WTC11 (cell line): ENCODE data around the gene KAZN. TPM values are rescaled to one million over a fixed set of nuclear protein-coding genes. Genes with fewer than 3 reads are reported as not detected.

Experiments used
- ATAC-seq: fragments of 200-7000 bp; cut with Tn5 transposase; 2 replicates; pipeline ENCODE4 v1.10.0; 2021; ENCODE audit warnings: mild to moderate bottlenecking, moderate library complexity
- CTCF ChIA-PET: fragments of 300-600 bp; sonication (Branson Sonifier 250); formaldehyde crosslinking; loops from one replicate; lab custom pipeline; 2021; ENCODE audit warnings: antibody characterized with exemption; lab: Charles Lee
- POLR2A ChIA-PET: fragments of 350-600 bp; sonication (Branson Sonifier 250); formaldehyde crosslinking; loops from one replicate; lab custom pipeline; 2021; ENCODE audit warnings: antibody characterized with exemption; lab: Charles Lee
- DNase-seq: peaks from one replicate; pipeline ENCODE4 v3.0.0; 2021; ENCODE audit warnings: low spot score
- H3K27ac Mint-ChIP-seq: 2 replicates; pipeline ENCODE4 v1.8.0; 2021; ENCODE audit warnings: mixed read lengths
- H3K27me3 Mint-ChIP-seq: 2 replicates; pipeline ENCODE4 v1.8.0; 2021; ENCODE audit warnings: low read depth, mild to moderate bottlenecking, moderate library complexity, mixed read lengths
- H3K36me3 Mint-ChIP-seq: 2 replicates; pipeline ENCODE4 v1.8.0; 2021; ENCODE audit warnings: mixed read lengths
- H3K4me1 Mint-ChIP-seq: 2 replicates; pipeline ENCODE4 v1.8.0; 2022; ENCODE audit warnings: mixed read lengths
- H3K4me3 Mint-ChIP-seq: 2 replicates; pipeline ENCODE4 v1.8.0; 2021; ENCODE audit warnings: mild to moderate bottlenecking, moderate library complexity, mixed read lengths
- H3K9me3 Mint-ChIP-seq: 2 replicates; pipeline ENCODE4 v1.8.0; 2021; ENCODE audit warnings: mixed read lengths
- IRF2 ChIP-seq: sonication (generic); formaldehyde crosslinking; IDR thresholded peaks from 2 replicates; pipeline ENCODE4 v1.8.0; 2022; ENCODE audit warnings: low read depth, missing genetic modification reagents, borderline replicate concordance
- JUN ChIP-seq: sonication (generic); formaldehyde crosslinking; IDR thresholded peaks from 2 replicates; pipeline ENCODE4 v1.8.0; 2023; ENCODE audit warnings: mild to moderate bottlenecking, missing genetic modification reagents
- KAT7 ChIP-seq: sonication (generic); formaldehyde crosslinking; IDR thresholded peaks from 2 replicates; pipeline ENCODE4 v1.8.1; 2023; ENCODE audit warnings: missing genetic modification reagents, mild to moderate bottlenecking, borderline replicate concordance
- MXD4 ChIP-seq: fragments of 250-450 bp; sonication (Bioruptor Pico); IDR thresholded peaks from 2 replicates; pipeline ENCODE4 v1.8.0; 2021; ENCODE audit warnings: mild to moderate bottlenecking, moderate library complexity, borderline replicate concordance
- PRRX2 ChIP-seq: fragments of 250-450 bp; sonication (Bioruptor Pico); IDR thresholded peaks from 2 replicates; pipeline ENCODE4 v1.8.0; 2021; ENCODE audit warnings: mild to moderate bottlenecking
- RELA ChIP-seq: sonication (generic); formaldehyde crosslinking; IDR thresholded peaks from 2 replicates; pipeline ENCODE4 v1.8.1; 2022; ENCODE audit warnings: missing genetic modification reagents, mild to moderate bottlenecking, borderline replicate concordance
- SMAD3 ChIP-seq: sonication (generic); formaldehyde crosslinking; IDR thresholded peaks from 2 replicates; pipeline ENCODE4 v1.8.0; 2022; ENCODE audit warnings: missing genetic modification reagents, mild to moderate bottlenecking, borderline replicate concordance
- TEAD1 ChIP-seq: sonication (generic); formaldehyde crosslinking; IDR thresholded peaks from 2 replicates; pipeline ENCODE4 v1.8.0; 2022; ENCODE audit warnings: mild to moderate bottlenecking, missing genetic modification reagents
- ZNF416 ChIP-seq: fragments of 250-450 bp; sonication (Bioruptor Pico); IDR thresholded peaks from 2 replicates; pipeline ENCODE4 v1.9.0; 2021; ENCODE audit warnings: mild to moderate bottlenecking, inconsistent platforms
- total RNA-seq: library from RNA; stranded (reverse); gene quantifications from 3 replicates; pipeline ENCODE4 v1.2.3, GENCODE V29; 2021
- TF ChIP-seq, protein P1 (sequence below): sonication (generic); formaldehyde crosslinking; IDR thresholded peaks from 2 replicates; pipeline ENCODE4 v1.8.1; 2022; ENCODE audit warnings: low read depth, mild to moderate bottlenecking, moderate library complexity, missing genetic modification reagents, borderline replicate concordance
- TF ChIP-seq, protein P2 (sequence below): sonication (generic); formaldehyde crosslinking; conservative IDR thresholded peaks from 2 replicates; pipeline ENCODE4 v1.8.1; 2022; ENCODE audit warnings: mild to moderate bottlenecking, missing genetic modification reagents
- TF ChIP-seq, protein P3 (sequence below): sonication (generic); formaldehyde crosslinking; IDR thresholded peaks from 2 replicates; pipeline ENCODE4 v1.8.0; 2022; ENCODE audit warnings: missing genetic modification reagents
- TF ChIP-seq, protein P4 (sequence below): sonication (generic); formaldehyde crosslinking; IDR thresholded peaks from 2 replicates; pipeline ENCODE4 v1.8.1; 2022; ENCODE audit warnings: low read depth, missing genetic modification reagents, borderline replicate concordance
- TF ChIP-seq, protein P5 (sequence below): sonication (generic); formaldehyde crosslinking; IDR thresholded peaks from 2 replicates; pipeline ENCODE4 v1.8.1; 2023; ENCODE audit warnings: mild to moderate bottlenecking, missing genetic modification reagents, borderline replicate concordance

The KAZN gene
- total RNA-seq, 1 experiment from 2014 or later, result 19.9 TPM

DNA sequence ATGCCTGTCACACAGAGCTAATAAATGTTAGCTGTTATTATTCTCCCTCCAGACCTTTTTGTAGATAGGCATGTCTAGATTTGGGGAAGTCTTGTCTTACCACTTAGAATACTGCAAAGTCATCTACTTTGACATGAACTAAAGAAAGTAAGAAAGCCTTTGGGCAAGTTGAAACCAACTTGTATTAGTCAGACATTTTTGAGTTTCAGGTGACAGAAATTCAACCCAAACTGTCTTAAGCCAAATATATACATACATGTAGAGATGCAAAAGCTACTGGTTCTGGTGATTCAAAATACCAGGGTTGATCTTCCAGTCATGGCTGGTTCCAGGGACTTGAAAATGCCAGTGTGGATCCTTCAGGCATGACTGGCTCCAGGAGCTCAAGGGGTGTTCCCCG lies 278.3 kb downstream of the KAZN start (continued):
- TF ChIP-seq, protein P1, sequence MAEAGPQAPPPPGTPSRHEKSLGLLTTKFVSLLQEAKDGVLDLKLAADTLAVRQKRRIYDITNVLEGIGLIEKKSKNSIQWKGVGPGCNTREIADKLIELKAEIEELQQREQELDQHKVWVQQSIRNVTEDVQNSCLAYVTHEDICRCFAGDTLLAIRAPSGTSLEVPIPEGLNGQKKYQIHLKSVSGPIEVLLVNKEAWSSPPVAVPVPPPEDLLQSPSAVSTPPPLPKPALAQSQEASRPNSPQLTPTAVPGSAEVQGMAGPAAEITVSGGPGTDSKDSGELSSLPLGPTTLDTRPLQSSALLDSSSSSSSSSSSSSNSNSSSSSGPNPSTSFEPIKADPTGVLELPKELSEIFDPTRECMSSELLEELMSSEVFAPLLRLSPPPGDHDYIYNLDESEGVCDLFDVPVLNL, result no peak
- TF ChIP-seq MXD4 (CRISPR knock-in tag), result no peak
- TF ChIP-seq KAT7 (CRISPR knock-in tag), result no peak
- TF ChIP-seq PRRX2 (CRISPR knock-in tag), result no peak

DNA sequence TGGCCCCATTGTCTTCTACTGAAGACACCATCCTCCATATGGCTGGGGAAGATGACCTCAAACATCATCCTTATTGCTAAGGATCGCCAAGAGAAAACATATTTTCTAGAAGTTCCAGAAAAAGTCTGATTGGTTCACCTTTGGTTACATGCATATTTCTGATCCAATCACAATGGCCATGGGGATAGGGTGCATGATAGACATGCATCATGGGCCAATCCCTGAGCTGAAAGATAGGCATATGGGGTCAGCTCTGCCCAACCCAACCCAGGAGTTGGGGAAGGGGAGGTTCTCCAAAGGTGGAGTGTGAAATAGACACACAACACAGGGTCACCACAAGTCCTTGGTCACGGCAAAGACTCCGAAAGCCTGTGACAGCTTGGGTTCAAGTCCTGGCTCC lies 278.7 kb downstream of the KAZN start:
- Mint-ChIP-seq H3K36me3 (no peaks in the 10 kb centered on the region), H3K27ac (no peak overlapping the region), H3K27me3 (no peaks in the 10 kb centered on the region), H3K4me3 (no peak overlapping the region), H3K9me3 (no peaks in the 10 kb centered on the region), H3K4me1 (peaks cover 27% of the 10 kb centered on the region)
- ATAC-seq, result no peak
- no peak for DNase-seq
- ChIA-PET CTCF (no interaction called here), POLR2A (no interaction called here)
- TF ChIP-seq ZNF416 (CRISPR knock-in tag), result no peak
- no peak for TF ChIP-seq JUN (CRISPR knock-in tag)
- TF ChIP-seq RELA (CRISPR knock-in tag), result no peak
- TF ChIP-seq, protein P2, sequence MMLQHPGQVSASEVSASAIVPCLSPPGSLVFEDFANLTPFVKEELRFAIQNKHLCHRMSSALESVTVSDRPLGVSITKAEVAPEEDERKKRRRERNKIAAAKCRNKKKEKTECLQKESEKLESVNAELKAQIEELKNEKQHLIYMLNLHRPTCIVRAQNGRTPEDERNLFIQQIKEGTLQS, result no peak
- TF ChIP-seq, protein P3, sequence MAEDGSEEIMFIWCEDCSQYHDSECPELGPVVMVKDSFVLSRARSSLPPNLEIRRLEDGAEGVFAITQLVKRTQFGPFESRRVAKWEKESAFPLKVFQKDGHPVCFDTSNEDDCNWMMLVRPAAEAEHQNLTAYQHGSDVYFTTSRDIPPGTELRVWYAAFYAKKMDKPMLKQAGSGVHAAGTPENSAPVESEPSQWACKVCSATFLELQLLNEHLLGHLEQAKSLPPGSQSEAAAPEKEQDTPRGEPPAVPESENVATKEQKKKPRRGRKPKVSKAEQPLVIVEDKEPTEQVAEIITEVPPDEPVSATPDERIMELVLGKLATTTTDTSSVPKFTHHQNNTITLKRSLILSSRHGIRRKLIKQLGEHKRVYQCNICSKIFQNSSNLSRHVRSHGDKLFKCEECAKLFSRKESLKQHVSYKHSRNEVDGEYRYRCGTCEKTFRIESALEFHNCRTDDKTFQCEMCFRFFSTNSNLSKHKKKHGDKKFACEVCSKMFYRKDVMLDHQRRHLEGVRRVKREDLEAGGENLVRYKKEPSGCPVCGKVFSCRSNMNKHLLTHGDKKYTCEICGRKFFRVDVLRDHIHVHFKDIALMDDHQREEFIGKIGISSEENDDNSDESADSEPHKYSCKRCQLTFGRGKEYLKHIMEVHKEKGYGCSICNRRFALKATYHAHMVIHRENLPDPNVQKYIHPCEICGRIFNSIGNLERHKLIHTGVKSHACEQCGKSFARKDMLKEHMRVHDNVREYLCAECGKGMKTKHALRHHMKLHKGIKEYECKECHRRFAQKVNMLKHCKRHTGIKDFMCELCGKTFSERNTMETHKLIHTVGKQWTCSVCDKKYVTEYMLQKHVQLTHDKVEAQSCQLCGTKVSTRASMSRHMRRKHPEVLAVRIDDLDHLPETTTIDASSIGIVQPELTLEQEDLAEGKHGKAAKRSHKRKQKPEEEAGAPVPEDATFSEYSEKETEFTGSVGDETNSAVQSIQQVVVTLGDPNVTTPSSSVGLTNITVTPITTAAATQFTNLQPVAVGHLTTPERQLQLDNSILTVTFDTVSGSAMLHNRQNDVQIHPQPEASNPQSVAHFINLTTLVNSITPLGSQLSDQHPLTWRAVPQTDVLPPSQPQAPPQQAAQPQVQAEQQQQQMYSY (CRISPR knock-in tag), result no peak
- TF ChIP-seq, protein P4, sequence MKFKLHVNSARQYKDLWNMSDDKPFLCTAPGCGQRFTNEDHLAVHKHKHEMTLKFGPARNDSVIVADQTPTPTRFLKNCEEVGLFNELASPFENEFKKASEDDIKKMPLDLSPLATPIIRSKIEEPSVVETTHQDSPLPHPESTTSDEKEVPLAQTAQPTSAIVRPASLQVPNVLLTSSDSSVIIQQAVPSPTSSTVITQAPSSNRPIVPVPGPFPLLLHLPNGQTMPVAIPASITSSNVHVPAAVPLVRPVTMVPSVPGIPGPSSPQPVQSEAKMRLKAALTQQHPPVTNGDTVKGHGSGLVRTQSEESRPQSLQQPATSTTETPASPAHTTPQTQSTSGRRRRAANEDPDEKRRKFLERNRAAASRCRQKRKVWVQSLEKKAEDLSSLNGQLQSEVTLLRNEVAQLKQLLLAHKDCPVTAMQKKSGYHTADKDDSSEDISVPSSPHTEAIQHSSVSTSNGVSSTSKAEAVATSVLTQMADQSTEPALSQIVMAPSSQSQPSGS (CRISPR knock-in tag), result no peak
- no peak for TF ChIP-seq TEAD1 (CRISPR knock-in tag)

DNA sequence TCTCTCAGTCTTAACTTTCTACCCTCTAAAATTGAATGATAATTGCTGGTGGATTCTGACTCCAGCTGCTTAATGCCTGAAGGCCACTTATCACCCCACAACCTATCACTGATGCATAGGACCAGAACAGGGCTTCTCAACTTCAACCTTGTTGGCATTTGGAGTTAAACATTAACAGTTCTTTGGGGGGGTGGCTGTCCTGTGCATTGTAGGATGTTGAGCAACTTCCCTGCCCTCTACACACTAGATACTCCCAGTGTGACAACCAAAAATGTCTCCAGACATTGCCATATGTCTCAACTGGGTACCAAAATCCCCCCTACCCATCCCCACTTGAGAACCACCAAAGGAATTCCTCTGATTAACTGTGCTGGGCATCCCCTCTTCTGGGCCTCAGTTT lies 279.6 kb downstream of the KAZN start:
- DNase-seq (no peak), ATAC-seq (no peak)
- Mint-ChIP-seq H3K36me3 (no peaks in the 10 kb centered on the region), H3K9me3 (no peaks in the 10 kb centered on the region), H3K27me3 (no peaks in the 10 kb centered on the region), H3K4me1 (peaks cover 29% of the 10 kb centered on the region), H3K4me3 (no peak overlapping the region), H3K27ac (no peak overlapping the region)
- POLR2A ChIA-PET, result no interaction called here
- CTCF ChIA-PET, result no interaction called here
- TF ChIP-seq IRF2 (no peak), SMAD3 (CRISPR knock-in tag) (no peak), ZNF416 (CRISPR knock-in tag) (no peak)
- TF ChIP-seq, protein P5, sequence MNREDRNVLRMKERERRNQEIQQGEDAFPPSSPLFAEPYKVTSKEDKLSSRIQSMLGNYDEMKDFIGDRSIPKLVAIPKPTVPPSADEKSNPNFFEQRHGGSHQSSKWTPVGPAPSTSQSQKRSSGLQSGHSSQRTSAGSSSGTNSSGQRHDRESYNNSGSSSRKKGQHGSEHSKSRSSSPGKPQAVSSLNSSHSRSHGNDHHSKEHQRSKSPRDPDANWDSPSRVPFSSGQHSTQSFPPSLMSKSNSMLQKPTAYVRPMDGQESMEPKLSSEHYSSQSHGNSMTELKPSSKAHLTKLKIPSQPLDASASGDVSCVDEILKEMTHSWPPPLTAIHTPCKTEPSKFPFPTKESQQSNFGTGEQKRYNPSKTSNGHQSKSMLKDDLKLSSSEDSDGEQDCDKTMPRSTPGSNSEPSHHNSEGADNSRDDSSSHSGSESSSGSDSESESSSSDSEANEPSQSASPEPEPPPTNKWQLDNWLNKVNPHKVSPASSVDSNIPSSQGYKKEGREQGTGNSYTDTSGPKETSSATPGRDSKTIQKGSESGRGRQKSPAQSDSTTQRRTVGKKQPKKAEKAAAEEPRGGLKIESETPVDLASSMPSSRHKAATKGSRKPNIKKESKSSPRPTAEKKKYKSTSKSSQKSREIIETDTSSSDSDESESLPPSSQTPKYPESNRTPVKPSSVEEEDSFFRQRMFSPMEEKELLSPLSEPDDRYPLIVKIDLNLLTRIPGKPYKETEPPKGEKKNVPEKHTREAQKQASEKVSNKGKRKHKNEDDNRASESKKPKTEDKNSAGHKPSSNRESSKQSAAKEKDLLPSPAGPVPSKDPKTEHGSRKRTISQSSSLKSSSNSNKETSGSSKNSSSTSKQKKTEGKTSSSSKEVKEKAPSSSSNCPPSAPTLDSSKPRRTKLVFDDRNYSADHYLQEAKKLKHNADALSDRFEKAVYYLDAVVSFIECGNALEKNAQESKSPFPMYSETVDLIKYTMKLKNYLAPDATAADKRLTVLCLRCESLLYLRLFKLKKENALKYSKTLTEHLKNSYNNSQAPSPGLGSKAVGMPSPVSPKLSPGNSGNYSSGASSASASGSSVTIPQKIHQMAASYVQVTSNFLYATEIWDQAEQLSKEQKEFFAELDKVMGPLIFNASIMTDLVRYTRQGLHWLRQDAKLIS (CRISPR knock-in tag), result no peak
